ENCODE results near the gene PRXL2A. TPM values are rescaled to one million over a fixed set of nuclear protein-coding genes. Genes with fewer than 3 reads are reported as not detected.

The PRXL2A gene
- total RNA-seq, 1 donor from 2014 or later, result 26.5 TPM

DNA sequence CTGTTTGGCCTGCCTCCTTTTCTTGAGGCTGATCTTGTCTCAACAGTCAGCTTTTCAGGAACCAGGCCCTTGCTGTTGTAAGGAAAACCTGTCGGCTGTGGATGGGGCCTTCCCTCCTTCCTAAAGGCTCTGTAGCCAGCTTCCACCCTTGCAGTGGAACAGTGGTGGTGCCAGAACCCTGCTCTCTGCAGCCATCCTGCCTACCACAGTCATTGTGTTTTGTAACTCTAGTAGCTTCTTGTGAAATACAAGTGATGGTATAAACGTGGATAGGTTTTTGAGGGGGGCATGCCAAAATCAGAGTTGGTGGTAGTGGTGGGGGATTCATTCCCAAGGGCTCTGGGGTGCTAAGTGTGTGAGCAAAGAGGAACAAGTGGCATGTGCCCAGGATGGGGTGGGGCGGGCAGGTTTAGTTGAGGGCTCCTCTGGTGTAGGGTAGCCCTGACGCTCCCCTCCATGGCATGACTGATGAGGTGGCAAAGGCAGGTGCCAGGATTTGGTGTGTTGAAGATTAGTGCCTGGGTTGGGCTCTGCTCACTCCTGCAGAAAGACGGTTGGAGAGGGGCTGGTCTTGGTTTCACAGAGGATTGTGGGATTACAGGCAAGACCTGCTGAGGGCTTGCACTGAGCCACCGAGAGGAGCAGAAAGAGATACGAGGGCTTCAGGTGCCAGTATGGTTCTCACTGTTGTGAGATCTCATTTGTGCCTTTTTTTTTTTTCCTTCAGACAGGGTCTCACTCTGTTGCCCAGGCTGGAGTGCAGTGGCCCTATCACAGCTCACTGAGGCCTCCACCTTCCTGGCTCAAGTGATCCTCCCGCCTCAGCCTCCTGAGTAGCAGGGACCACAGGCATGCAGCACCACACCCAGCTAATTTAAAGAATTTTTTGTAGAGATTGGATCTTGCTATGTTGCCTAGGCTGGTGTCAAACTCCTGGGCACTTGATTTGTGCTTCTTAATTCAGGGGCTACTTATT lies 53.1 kb downstream of the PRXL2A start:
- no peak for DNase-seq (ENCODE audit: low spot score)

DNA sequence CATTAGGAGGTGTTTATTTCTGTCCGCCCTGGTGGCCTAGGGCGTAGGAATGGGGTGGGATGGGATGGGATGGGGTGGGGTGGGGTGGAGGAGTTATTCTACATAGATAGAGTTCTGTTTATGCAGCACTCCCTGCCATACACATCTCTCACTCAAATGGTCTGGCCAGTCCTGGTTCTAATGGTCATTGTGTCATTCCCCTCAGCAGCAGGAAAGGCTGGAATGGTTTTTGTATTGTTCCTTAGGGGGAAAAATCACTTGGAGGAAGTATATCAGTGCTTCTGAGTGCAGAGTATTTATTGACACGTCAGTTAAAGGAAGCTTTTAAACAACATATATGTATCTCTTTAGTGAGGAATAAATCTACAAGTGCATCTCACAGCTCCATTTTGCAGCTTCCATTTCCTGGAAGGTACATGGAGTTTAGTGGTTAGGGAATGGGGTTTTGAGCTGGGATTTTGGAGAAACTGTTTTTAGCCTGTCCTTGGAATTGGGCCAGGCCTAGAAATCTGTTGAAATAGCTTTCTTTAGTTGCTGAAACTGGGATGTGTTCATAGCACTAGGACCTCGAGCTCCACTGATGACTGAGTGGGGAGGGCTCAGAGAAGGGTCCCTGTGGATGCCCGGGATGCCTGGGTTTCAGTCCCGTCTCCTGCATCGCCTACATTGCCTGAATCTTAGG lies 54.1 kb downstream of the PRXL2A start:
- DNase-seq (ENCODE audit: low spot score), result peak; percentile 84

DNA sequence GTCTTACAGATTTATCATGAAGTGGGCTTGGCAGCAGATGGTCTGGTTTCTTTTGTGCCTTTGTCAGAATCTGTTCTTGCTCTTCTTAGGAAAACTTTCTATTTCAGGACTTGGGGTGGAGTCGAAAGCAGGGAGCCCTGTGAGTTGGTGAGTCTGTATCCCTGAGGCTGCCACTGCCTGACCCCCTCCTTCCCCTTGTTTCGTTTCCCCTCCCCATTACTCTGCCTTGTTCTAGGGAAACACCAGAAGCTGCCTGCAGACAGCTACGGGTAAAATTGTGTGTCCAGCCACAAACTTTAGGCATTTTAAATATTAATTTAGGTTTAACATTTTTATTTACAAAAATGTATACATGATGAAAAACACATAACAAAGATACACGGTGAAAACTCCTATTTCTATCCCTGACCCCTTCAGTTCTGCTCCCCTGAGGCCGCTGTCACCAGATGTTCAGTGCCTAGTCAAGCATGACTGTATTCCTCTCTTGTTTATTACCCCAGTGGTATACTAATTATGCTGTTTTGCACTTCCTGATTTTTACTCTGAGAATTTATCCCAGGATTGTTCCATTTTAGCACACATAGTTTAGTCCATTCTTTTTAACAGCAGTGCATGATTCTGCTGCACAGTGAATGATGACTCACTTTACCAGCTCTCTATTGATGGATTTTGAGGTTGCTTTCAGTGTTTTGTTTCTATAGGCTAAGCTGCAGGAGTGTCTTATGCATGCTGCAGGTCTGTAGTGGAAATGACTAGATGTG lies 54.8 kb downstream of the PRXL2A start:
- peak; percentile 79 for DNase-seq (ENCODE audit: low spot score)

DNA sequence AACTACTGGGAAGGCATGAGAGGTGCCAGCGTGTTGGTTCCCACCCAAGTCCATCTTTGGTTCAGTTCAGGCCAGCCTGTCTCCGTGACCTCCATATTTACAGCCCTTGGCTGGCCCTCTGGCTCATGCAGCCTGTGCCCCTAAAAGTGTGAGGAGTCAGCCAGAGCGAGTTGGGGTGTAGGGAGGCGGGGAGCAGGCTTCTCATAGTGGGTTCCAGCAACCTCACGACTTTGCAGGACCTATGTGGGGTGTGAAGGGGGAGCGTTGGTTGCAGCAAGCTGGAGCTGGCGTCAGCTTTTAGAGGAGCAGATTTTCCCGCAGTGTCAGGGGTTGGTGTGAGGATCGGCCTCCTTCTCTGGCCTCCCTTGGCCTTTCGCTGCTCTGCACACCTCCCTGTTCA lies 55.5 kb downstream of the PRXL2A start:
- DNase-seq (ENCODE audit: low spot score), result no peak

GRCh38 chr10:80464557-80465450 lies 56.5 kb downstream of the PRXL2A start:
- DNase-seq (ENCODE audit: low spot score), result peak; percentile 45

- no peak for DNase-seq (ENCODE audit: low spot score)
Measured at GRCh38 chr10:80465451-80465835, 57.1 kb downstream of the PRXL2A start.

GRCh38 chr10:80465839-80466590 lies 57.7 kb downstream of the PRXL2A start:
- DNase-seq (ENCODE audit: low spot score), result no peak

DNA sequence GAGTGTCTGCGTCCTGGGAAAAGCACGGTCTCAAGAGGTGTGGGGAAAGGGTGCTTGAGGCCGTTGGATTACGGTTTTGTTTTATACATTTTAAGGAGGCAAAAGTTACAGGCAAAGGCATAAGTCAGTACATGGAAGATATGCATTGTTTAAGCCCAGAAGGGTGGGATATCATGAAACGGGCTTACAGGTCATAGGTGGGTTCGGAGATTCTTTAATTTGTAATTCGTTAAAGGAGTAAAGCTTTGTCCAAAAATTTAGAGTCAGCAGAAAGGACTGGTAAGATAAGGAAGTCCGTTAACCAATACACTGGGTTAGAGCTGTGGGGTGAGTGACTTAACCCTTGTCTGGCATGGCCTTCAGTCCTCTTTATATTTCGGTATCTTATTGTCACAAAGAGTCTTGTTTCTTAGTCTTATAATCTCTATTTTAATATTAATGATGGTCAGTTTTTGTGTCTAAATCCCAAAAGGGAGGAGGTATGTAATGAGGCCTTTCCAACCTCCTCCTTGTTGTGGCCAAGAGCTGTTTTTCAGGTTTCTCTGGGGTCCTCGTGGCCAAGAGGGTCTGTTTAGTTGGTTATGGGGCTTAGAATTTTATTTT lies 58.5 kb downstream of the PRXL2A start:
- no peak for DNase-seq (ENCODE audit: low spot score)

- DNase-seq (ENCODE audit: low spot score), result peak; percentile 34
Measured at GRCh38 chr10:80468002-80468401, 59.7 kb downstream of the PRXL2A start.

DNA sequence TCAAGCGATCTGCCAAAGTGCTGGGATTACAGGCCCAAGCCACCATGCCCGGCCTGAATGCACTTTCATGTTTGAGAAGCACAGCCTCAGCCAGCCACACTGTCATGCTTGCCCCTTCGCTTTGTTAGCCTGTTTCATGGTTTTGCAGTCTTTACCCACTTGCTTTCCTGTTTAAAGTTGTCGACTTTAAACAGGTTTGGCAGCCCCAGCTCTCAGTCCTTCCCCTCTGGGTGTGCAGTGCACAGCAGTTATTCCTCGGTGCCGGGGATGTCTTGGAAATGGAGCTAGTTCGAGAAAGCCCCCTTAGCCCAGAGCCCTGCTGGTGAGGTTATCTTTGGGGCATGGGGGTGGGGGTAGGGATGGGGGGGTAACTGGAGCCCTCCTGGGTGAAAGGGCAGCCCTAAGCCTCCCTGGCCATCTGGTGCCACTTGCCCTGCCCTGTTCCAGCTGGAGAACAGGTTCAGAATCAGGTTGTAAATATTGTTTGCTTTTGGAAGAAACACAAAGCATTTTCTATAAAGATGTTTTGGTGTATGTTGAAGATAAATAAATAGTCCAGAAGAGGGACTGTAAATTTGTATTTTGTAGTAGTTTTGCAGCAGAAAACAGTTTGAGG lies 60.6 kb downstream of the PRXL2A start:
- DNase-seq (ENCODE audit: low spot score), result no peak

DNA sequence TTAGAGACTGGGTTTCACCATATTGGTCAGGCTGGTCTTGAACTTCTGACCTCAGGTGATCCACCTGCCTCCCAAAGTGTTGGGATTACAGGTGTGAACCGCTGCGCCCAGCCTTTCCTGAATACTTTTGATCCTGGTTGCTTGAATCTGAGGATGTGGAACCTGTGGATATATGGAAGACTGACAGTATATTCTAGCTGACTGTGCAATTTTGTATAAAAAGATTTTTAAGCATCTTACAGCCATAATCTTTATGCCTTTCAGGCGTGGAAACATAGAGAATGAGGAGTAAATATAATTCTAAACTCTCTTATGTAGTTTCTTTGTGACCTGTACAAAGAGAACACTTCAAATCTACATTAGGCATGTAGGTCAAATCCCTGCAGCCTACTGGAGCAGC lies 61.9 kb downstream of the PRXL2A start:
- no peak for DNase-seq (ENCODE audit: low spot score)

- peak; percentile 55 for DNase-seq (ENCODE audit: low spot score)
Measured at GRCh38 chr10:80471001-80471400, 62.6 kb downstream of the PRXL2A start.

- no peak for DNase-seq (ENCODE audit: low spot score)
Measured at GRCh38 chr10:80471715-80472233, 63.4 kb downstream of the PRXL2A start.

- peak; percentile 40 for DNase-seq (ENCODE audit: low spot score)
Measured at GRCh38 chr10:80472234-80473095, 64.1 kb downstream of the PRXL2A start.

GRCh38 chr10:80473096-80473657 lies 64.8 kb downstream of the PRXL2A start:
- no peak for DNase-seq (ENCODE audit: low spot score)

DNA sequence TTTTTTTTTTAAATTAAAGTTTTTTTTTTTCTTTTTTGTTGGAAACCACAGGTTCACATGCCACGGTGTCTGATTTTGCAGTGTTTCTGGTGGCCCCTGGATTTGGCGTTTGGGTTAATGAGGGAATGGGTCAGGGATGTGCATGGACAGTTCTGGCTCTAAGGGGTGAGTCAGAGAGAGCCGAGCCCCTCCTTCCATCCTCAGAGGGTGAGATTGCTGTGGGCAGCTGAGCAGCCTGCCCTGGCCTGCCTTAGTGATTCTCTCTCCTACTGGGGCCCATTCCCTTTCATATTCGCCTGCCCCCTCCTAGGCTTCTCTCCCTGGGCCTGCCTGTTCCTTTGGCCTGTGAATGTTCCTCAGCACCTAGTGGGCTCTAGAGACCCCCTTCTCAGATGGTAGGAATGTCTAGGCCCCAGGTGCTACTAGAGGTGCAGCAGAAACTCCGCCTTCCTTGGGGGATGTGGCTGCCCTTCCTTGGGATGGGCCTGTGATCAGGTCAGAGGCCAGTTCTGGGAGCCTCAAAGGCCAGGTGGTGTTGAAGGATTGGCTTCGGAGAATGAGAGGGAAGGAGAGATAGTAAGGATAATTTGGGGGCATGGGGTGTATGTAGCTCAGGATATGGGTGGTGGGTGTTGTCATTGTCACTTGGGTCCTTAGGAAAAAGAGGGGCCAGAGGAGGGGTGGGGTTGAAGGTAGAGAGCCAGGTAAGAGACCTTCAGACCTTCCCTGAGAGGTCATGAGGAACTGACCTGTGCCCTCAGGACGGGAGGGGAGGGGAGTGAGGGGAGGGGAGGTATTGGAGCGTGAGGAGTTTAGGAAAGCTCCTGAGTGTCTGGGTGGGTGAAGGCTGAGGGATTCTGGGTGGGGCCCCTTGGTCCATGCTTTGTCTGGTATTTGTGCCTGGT lies 65.6 kb downstream of the PRXL2A start:
- DNase-seq (ENCODE audit: low spot score), result peak; percentile 32

DNA sequence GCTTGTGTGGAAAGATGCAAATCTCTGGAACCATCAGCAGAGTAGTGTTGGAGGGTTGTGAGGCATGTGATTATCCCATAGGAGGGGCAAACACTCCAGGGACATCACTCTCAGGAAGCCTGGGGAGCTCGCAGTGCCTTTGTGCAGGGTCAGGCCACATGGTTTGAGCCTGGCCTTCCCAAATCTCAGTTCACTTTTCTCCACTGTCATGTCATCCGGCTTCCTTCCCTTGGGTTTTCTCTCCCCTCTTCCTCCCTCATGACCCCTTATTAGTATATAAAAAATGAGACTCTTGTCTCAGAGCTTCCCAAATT lies 66.2 kb downstream of the PRXL2A start:
- peak; percentile 45 for DNase-seq (ENCODE audit: low spot score)

Measured in umbilical cord (tissue), 2 donors.